GM19468 (cell line): ENCODE results near the gene HPSE2.
"Not testable (repeated sequence)": the region's sequence is repeated elsewhere in the genome, so short reads cannot be mapped to it uniquely, and the experiment has no call there.

Experiments
- ATAC-seq: cut with Tn5 transposase; IDR thresholded peaks from one replicate; pipeline ENCODE4 v1.9.1; 2021; ENCODE audit warnings: mild to moderate bottlenecking, moderate library complexity, moderate number of reproducible peaks; ENCODE audit not compliant: unreplicated experiment; ENCODE audit errors: extremely low read depth

HPSE2 gene

GRCh38 chr10:98587156-98587837 lies 648.4 kb downstream of the HPSE2 start:
- no peak for ATAC-seq

- no peak for ATAC-seq
Observed at GRCh38 chr10:98586096-98586495, 649.6 kb downstream of the HPSE2 start.

DNA sequence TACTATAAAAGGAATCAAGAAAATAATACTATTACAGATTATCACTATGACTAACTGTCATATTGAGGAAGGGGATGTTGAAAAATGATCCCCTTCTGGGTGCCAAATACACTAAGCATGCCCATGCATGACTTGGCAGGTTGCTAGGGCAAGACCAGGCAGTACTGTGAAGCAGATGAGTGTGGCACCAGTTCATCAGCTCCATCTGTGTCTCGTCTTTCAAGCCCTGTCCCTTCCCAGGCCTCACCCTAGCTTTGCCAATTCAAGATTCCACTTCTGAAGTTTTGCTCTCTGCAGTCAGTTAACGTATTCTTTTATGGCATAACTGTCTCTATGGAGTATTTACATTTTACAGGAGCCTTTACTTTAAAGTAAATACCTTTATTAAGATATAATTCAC lies 653.3 kb downstream of the HPSE2 start:
- no peak for ATAC-seq

DNA sequence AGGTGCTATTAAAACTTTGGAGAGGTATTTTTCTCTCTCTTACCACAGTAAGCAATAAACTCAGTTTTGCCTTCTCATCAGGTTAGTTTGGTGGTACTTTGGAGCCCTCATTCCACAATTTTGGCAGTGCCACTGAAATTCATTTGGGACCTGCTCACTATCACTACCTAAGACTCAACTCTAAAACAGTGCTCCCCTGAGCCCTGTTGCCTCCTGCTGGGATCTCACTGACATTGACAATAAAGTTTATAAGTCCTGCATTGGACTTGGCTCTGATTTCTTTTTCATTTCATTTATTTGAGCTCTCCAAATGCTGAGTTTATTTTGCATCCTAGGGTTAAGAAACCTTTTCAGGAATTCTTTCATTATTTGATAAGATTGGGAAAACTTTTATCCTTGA lies 658.1 kb downstream of the HPSE2 start:
- ATAC-seq = no peak

DNA sequence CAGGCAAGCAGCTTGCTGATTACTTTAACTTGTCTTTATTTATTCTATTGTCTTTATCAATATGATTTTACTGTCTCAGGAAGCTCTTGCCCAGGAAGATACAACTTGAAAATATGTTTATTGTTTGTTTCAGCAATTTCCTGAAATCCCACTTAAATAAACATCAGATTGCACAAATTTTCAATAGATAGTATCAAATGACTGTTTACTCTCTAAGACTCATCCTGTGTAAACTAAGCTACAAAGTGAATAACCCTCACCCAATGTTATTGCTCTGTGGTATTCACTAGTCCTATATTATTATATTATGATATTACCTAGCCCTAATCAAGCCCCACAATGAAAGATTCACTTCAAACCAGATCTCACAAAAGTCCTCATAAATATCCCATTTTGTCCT lies 658.5 kb downstream of the HPSE2 start:
- no peak for ATAC-seq

DNA sequence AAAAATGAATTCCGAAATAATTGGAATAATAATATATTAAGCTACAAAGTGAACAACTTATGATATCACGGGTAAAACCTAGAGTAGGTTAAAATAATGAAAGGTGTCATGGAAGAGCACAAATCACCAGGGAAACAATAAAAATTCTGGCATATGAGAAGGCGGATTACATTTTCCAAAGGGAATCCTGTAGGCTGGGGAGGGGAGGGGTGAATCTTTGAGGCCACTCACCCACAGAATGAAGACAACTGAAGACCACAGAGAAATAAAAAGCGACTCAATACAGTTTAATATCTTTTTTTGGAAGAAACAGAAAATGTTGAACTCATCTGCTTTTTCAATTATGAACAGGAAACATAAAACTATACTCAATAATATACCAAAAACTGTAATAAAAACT lies 659.6 kb downstream of the HPSE2 start:
- no peak for ATAC-seq

- ATAC-seq = no peak
Observed at GRCh38 chr10:98572594-98572993, 663.1 kb downstream of the HPSE2 start.

GRCh38 chr10:98570834-98571233 lies 664.8 kb downstream of the HPSE2 start:
- no peak for ATAC-seq

DNA sequence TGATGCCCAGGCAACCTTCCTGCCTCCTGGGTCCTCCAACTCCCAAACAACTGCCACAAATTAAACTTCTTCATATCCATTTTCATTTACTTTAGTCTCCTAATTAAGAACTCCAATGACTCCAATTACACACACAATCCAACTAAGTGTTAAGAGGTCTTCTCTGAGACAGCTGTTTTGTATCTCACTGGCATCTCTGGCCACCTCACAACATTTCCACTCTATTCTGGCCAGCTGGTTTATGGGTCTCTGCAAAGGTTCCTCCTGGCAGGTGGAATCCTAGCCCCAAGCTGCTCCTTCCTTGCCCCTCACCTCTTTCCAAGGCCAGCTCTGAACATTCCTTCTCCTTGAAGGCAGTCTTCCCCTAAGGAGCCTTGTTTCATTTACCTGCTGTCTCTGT lies 665.8 kb downstream of the HPSE2 start:
- no peak for ATAC-seq

GRCh38 chr10:98568551-98568950 lies 667.1 kb downstream of the HPSE2 start:
- no peak for ATAC-seq

GRCh38 chr10:98567391-98568133 lies 668.1 kb downstream of the HPSE2 start:
- ATAC-seq = no peak

DNA sequence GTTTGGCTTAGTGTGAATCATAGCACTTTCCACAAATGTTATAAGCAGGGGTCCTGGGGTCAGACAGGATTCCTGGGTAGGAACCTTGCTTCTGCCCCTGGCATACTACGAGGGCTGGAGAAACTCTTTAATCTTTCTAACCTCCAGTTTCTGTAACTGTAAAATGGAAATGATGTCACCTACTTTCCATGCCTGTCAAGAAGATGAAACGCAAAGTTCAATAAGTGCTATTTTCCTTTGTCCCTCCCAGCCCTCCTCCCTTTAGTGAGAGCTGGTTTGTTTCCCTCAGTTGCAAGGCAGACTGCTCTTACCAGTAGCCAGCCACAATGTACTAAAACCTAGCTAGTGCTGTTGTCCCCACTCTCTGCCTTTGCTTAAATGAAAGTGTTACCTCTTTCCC lies 671.8 kb downstream of the HPSE2 start:
- no peak for ATAC-seq

DNA sequence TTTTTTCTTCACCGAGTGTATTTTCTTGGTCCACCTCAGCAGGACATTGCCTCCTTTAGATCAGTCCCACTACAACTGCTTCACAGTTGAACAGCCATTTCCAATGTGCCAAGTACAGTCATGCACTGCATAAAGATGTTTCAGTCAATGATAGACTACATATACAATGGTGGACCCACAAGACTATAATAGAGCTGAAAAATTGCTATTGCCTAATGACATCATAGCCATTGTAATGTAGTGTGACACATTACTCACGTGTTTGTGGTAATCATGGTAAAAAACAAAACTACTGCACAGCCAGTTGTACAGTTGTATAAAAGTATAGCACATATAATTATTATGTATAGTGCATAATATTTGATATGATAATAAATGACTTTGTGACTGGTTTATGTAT lies 675.1 kb downstream of the HPSE2 start:
- ATAC-seq = no peak

- ATAC-seq = no peak
Observed at GRCh38 chr10:98556061-98556460, 679.6 kb downstream of the HPSE2 start.

GRCh38 chr10:98555021-98555619 lies 680.5 kb downstream of the HPSE2 start:
- ATAC-seq = no peak

DNA sequence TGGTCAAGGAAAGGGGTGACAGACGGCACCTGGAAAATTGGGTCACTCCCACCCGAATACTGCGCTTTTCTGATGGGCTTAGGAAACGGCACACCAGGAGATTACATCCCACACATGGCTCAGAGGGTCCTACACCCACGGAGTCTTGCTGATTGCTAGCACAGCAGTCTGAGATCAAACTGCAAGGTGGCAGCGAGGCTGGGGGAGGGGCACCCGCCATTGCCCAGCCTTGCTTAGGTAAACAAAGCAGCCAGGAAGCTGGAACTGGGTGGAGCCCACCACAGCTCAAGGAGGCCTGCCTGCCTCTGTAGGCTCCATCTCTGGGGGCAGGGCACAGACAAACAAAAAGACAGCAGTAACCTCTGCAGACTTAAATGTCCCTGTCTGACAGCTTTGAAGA lies 694.1 kb downstream of the HPSE2 start:
- not testable (repeated sequence) for ATAC-seq

GRCh38 chr10:98539578-98539977 lies 696.1 kb downstream of the HPSE2 start:
- ATAC-seq = no peak

DNA sequence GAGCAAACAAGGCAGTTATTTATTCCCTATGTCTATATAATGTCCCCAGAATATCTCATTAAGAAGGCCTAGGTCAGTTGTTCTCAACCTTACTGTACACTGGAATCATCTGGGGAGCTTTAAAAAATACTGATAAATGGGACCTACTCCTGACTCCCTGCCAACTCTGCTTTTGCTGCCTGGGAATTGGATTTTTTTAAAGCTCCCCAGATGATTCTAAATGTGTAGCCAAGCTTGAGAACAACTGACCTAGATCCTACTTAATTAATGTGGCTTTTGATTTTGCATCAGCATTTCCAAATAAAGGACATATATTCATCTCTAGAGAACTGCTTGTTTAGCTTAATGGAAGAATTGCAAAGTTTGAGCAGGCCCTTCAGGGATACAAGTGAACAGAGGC lies 697.2 kb downstream of the HPSE2 start:
- ATAC-seq = no peak

DNA sequence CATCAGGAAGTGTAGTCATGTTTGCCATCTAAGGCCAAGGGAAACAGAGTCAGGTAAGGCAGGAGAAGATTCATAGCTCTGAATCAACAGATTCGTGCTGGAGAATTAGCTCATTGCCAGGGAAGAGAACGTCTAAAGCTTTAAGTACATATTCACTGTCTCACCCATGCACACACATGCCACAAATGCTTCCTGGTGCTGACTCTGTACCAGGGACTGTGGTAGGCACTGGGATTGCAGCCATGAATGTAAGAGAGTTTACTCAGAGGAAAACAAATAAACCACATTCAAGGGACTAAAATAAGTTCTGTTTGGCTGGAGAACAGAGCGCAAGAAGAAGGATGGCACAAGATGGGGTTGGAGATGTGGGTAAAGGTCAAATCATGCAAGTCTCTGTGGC lies 699.1 kb downstream of the HPSE2 start:
- ATAC-seq = no peak

DNA sequence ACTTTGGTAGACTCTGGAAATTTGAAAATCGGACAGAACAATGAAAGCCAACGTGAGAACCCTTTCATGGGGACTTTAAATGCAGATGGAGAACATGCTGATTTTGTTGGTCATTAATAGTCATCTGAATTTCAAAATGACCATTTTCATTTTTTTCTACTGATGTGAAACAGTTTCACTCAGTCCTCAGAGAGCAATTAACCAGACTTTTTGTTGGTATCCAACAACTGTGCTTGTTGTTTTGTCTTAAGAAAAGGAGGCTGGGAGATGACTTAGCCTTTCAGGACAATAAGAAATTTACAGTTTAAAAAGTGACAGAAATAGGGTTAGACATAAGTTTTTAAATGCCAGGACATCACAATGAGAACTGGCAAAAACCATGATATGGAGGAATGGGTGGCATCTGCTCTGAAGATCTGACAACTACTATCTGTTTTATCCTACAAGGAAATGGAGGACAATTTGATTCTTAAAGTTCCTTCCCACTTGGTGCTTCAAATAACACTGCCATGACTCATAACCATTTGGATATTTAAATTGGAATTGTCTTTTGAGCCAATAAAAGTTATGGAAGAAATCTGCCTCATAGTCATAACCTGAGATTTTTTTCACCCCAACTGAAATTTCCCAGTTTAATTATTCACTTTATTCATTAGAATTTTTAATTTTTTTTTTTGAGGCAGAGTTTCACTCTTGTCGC lies 701.8 kb downstream of the HPSE2 start:
- no peak for ATAC-seq

DNA sequence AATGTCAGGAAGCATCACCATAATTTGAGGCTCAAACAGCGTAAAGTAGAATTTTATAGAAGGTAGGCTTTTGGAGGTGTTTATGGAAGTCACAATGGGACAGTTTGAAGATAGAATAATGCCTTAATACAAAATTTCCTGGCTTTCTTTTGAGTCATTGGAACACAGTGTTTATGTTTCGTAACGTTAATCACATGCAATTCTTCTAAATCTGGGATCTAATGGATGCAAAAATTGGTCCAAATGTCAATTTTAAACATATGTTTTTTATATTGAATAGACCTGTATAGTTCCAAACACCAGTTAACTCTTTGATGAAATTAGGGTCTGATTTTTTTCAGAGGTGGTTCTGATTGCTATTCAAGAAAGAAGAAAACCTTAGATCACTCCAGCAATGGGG lies 702.4 kb downstream of the HPSE2 start:
- ATAC-seq = no peak
